GM06990 (cell line): Measurements from ENCODE around the gene SLCO4A1.

Experiments used
- DNase-seq: peaks from one replicate; pipeline ENCODE4 v3.0.0-alpha.2; 2011; ENCODE audit not compliant: insufficient read length; ENCODE audit errors: extremely low read depth
- H3K27me3 ChIP-seq: replicated peaks from 2 replicates; pipeline ENCODE4 v1.6.0; 2011; ENCODE audit warnings: low read length; ENCODE audit not compliant: control insufficient read depth, insufficient read depth
- H3K36me3 ChIP-seq: 2 replicates; pipeline ENCODE4 v1.5.1; 2011; ENCODE audit warnings: low read length; ENCODE audit not compliant: control insufficient read depth, insufficient read depth
- H3K4me3 ChIP-seq: replicated peaks from 2 replicates; pipeline ENCODE4 v1.5.1; 2011; ENCODE audit warnings: low read depth, mild to moderate bottlenecking, control low read depth, low read length
- CTCF ChIP-seq: IDR thresholded peaks from 2 replicates; pipeline ENCODE4 v1.5.1; 2011; ENCODE audit warnings: low read length, control low read depth, mild to moderate bottlenecking, inconsistent platforms; ENCODE audit not compliant: insufficient read depth, poor library complexity, severe bottlenecking

Gene SLCO4A1

GRCh38 chr20:62631336-62632308 is 10.7 kb upstream of the SLCO4A1 start:
- Histone ChIP-seq H3K36me3 (no peaks in the 10 kb centered on the region), H3K4me3 (no peak overlapping the region), H3K27me3 (no peaks in the 10 kb centered on the region)
- TF ChIP-seq CTCF, result no peak
- DNase-seq, result no peak

GRCh38 chr20:62632575-62633090 is 9.7 kb upstream of the SLCO4A1 start:
- Histone ChIP-seq H3K4me3 (no peak overlapping the region), H3K36me3 (no peaks in the 10 kb centered on the region), H3K27me3 (no peaks in the 10 kb centered on the region)
- no peak for TF ChIP-seq CTCF
- DNase-seq, result no peak

- Histone ChIP-seq H3K27me3 (no peaks in the 10 kb centered on the region), H3K36me3 (no peaks in the 10 kb centered on the region), H3K4me3 (no peak overlapping the region)
- no peak for DNase-seq
- peak; percentile 11 for TF ChIP-seq CTCF
Measured at GRCh38 chr20:62633598-62634329, 8.5 kb upstream of the SLCO4A1 start.

GRCh38 chr20:62634330-62634967 is 7.9 kb upstream of the SLCO4A1 start:
- Histone ChIP-seq H3K36me3 (no peaks in the 10 kb centered on the region), H3K4me3 (no peak overlapping the region), H3K27me3 (no peaks in the 10 kb centered on the region)
- TF ChIP-seq CTCF, result no peak
- no peak for DNase-seq

- H3K27me3 ChIP-seq, result no peaks in the 10 kb centered on the region
- no peak for DNase-seq
- H3K4me3 ChIP-seq, result no peak overlapping the region
- H3K36me3 ChIP-seq, result no peaks in the 10 kb centered on the region
- TF ChIP-seq CTCF, result no peak
Measured at GRCh38 chr20:62635232-62635631, 7.1 kb upstream of the SLCO4A1 start.
